Activated naive CD8-positive, alpha-beta T cell treated with anti-CD3 and anti-CD28 coated beads, Interleukin-2, amount 50 U/mL, for 16 hours (primary cell): ENCODE measurements around the gene BTBD9.
A peak's percentile ranks its signal among the peaks of the same experiment; 100 is the strongest.
"Not testable (repeated sequence)": the region's sequence is repeated elsewhere in the genome, so short reads cannot be mapped to it uniquely, and the experiment has no call there.

Source experiments
- DNase-seq: peaks from one replicate; pipeline ENCODE4 v3.0.0-alpha.2; 2020; ENCODE audit warnings: low read depth, low spot score

BTBD9 gene

DNA sequence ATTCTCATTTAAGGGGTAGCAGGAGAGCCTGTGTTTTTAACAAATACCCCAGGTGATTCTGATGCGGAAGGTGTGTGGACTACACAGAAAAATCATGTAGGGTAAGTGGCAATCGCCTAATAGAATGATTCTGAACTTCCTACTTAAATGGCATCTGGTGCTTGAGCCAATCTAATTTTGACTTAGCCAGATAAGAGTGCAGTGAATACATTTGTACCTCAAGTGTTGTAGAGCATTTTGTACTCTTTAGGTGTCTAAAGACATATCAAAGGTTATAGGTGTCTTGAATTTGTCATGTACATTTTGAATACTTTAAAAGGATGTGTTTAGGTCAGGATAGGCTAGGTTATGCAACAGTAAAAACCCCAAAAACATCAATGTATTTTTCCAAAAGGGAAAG lies 10.0 kb upstream of the BTBD9 start:
- DNase-seq: no peak

DNA sequence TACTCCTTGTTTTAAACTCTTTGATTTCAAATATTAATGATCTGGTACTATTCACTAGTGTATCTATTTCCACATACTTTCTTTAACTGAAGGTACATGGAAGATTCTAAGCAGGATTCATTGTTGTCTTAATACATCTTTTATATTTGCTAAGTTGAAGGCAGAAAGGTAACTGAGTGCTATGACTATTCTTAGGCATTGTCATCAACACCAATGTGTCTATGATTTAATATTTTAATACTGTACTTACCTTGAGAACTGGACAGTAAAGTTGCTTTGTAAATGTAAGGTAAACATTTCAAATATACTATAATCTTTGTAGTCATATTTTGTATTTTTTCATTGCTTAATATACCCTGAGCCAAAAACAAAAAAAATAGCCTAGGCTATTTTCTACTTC lies 8.9 kb upstream of the BTBD9 start:
- no peak for DNase-seq

DNA sequence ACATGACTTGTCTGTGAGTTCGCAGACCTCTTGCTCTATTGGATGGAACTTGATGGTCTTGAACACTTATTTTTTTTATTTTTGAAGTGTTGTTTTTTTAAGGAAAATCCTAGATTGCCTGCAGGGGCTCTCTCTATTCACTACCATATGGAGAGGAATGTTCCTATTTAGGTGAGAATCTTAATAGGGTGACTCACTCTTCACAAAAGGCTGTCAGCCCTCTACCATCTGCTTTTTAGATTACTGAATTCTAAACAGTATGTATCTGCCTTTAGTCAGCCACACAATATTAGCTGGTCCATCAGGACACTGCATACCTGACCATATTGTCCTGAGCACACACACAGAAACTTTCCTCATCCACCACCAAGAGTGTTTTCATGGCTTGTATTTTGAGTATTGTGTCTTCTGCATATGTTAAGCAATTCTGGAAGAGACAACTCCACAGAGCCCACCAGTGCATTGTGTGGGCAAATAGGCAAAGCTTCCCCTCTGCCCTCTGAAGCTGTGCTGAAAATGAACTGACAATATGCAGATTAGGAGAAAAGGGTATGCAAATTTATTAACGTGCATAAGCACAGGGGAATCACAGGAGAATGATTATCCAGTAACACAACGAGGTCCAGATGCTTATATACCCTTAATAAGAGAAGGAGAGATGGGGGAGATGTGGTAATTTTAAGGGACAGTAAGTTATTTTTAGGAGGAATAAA lies 6.6 kb upstream of the BTBD9 start:
- DNase-seq: no peak

DNA sequence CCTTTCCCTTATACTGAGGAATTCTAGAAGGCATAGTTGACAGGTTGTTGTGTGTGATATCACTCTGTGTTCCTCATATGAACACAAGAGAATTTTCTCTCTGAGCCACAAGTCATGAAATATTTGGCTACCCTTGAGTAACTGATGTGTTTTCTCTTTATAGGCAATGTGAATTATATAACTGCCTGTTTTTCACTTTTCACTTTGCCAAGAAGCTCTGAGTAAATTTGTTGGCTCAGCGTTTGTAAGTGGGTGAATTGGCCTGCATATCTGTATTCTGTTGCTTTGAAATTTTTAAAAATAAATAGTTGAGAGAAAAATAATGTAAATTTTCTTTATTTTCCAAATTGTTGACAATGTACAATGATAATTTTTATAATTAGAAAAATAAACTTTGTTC lies 5.2 kb upstream of the BTBD9 start:
- no peak for DNase-seq

DNA sequence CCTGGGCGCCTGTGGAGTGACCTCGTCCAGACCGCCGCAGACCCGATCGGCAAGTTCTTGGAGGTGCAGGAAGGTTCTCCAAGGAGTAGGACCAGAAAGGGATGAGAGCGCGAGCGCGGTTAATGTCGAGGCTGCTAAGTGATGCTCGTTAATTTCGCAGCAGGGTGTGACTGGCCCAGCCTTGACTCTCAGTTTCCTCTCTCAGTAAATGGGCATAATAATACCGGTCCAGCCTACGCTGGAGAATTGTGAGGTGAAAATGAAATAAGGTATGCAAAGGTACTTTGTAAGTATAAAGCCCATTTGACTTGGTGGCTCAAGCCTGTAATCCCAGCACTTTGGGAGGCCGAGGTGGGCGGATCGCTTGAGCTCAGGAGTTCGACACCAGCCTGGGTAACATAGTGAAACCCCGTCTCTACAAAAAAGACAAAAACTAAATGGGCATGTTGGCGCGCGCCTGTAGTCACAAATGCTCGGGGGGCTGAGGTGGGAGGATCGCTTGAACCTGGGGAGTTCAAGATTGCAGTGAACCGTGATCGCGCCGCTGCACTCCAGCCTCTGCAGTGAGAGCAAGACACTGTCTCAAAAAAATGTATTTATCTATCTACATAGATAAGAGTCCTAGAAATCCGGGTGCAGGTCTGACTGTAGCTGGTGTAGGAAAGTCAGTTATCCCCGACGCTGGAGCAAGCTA lies 634 bp upstream of the BTBD9 start:
- DNase-seq: no peak

DNA sequence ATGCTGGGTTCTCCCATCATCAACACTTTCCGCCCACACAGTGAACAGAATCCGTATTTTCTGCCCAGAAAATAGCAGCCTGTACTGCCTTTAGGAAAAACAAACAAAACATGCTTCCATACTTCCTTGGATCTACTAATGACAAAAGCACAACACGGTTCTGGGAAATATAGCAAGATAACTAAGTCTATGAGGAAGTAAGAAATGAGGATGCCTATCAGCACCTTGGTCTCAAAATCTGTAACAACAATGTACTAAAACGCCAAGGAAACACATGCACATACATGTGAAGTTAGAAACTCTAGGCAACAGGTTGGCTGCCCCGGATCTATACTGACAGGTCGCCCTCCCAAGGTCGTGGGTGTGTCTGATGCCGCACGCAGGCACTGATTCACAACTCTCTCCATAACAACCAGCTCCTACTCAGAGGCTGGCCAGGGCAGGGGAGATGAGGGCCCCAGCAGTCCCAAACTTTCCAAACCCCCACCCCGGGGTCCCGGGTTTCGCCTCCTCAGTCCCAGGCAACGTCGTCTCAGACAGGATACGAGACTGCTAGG lies 710 bp downstream of the BTBD9 start:
- peak; percentile 19 for DNase-seq

DNA sequence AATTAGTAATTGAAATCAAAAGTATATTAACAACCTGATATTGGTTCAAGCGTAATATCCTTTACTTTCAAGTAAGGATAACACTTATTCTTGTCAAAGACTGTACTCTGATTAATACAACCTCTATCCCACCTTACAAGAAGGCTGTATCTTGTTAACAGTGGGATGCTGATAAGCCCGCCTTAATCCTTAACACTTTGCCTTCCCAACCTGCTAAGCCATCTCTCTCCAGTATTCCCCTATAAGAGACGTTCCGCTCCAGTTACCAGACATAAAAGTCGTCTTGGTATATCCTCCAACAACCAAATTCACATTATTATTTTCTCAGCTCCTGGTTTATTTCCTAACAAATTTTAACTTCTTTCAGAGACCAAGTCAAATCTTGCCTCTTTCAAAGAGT lies 2.0 kb downstream of the BTBD9 start:
- no peak for DNase-seq

DNA sequence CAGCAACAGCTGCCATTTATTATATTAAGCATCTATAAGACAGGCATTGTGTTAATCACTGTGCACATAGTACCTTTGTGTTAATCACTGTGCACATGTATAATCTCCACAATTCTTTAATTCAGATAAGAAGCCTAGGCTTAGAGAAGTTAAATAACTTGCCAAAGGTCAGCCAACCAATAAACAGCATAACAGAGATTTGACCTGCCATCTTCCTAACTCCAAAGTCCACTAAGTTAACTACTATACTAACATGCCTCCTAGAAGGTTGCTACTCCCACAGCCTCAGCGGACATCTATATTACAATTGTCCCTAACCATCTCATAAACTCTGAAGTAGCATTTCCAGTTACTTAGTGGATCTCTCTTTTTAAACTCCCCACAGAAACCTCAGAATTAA lies 3.7 kb downstream of the BTBD9 start:
- DNase-seq: no peak

DNA sequence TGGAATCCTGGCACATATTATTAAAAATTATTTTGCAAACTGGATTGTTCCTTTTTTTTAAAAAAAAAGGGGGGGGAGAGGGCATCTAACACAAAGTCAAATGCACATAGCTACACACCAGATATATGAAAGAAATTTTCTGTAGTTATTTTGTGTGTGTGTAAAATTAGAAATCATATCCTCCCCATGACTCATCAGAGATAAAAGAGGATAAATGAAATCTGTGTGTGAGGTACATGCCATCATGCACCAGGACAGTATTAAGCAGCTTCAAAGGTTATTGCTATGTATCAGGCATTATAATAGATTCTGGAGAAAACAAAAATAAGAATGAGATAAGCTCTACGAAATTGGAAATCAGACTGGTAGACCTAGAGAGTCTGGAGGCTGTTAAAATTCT lies 5.2 kb downstream of the BTBD9 start:
- DNase-seq: no peak

DNA sequence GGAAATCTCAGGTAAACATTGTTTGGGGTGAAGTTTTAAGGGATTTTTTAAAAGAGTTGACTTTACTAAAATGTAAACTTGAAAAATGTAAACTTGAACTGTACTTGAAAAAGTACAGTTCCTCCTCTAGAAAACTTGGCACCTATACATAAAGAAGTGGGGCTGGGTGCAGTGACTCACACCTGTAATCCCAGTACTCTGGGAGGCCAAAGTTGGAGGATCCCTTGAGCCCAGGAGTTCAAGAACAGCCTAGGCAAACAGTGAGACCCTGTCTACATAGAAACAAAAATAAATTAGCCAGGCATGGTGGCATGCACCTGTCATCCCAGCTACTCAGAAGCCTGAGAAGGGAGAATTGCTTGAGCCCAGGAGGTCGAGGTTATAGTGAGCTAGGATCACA lies 7.2 kb downstream of the BTBD9 start:
- no peak for DNase-seq

DNA sequence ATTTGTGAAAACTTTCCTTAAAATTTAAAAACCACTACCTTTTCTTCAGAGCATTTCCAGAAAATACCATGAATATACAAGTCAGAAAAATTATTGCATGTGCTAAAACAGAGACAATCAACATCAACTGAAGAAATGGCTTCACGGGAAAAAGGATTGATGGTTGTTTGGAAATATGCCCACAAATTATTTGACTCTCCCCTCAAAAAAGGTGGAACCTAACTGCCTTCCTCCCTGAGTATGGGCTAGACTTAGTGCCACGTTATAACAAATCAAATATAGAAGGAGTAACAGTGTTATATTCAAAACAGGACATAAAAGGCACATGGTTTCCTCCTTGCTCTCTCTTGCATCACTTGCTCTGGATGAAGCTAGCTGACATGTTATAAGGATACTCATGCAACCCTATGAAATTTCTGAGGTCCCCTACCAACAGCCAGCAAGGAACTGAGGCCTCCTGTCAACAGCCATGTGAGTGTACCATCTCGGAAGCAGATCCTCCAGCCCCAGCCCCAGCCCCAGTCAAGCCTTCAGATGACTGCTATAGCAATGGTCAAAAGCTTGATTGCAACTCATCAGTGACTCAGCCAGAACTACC lies 8.4 kb downstream of the BTBD9 start:
- no peak for DNase-seq

DNA sequence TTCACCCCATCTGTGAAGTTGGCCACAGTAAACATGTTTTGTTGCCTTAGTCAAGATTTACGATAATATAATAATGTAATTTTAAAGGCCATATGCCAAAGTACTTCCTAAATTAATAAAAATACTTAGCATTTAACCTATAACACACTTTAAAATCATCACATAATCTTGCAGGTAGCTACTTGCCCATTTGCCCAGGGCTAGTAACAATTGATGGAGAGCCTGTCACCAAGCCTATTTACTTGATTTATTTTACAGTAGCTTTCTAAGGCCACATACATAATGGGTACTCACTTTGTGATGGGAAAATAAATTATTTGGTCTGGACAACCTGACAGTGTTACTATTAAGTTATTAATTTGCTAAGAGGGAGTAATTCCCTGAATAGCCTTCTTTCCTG lies 14.5 kb downstream of the BTBD9 start:
- no peak for DNase-seq

DNA sequence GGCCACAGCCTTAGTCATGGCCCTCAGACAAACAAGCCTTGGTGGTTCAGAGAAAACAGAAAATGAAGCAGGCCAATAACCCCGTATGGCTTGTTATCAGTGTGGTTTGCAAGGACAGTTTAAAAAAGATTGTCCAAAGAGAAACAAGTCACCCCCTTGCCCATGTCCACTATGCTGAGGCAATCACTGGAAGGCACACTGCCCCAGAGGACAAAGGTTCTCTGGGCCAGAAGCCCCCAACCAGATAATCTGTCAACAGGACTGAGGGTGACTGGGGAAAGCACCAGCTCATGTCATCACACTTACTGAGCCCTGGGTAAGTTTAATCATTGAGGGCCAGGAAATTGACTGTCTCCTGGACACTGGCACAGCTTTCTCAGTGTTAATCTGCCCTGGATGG lies 20.4 kb downstream of the BTBD9 start:
- DNase-seq: not testable (repeated sequence)

DNA sequence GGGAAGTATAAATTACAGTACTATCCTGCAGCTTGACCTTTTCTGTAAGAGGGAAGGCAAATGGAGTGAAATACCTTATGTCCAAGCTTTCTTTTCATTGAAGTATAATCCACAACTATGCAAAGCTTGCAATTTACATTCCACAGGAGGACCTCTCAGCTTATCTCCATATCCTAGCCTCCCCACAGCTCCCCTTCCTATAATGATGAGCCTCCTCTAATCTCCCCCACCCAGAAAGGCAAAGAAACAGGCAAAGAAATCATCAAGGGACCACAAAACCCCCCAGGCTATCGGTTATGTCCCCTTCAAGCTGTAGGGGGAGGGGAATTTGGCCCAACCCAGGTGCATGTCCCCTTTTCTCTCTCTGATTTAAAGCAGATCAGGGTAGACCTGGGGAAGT lies 21.4 kb downstream of the BTBD9 start:
- not testable (repeated sequence) for DNase-seq

DNA sequence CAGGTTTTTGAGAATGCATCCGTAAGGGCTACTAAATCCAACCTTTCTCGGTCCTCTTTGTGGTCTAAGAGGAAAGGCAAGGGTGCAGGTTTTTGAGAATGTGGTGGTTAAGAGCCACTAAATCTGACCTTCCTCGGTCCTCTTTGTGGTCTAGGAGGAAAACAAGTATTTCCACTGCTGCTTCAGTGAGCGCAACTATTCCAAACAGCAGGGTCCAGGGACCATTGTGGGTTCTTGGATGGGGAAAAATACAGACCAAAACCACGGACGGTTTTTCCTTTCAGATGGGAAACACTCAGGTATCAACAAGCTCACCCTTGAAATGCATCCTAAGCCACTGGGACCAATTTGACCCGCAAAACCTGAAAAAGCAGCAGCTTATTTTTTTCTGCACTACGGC lies 21.9 kb downstream of the BTBD9 start:
- DNase-seq: no peak

DNA sequence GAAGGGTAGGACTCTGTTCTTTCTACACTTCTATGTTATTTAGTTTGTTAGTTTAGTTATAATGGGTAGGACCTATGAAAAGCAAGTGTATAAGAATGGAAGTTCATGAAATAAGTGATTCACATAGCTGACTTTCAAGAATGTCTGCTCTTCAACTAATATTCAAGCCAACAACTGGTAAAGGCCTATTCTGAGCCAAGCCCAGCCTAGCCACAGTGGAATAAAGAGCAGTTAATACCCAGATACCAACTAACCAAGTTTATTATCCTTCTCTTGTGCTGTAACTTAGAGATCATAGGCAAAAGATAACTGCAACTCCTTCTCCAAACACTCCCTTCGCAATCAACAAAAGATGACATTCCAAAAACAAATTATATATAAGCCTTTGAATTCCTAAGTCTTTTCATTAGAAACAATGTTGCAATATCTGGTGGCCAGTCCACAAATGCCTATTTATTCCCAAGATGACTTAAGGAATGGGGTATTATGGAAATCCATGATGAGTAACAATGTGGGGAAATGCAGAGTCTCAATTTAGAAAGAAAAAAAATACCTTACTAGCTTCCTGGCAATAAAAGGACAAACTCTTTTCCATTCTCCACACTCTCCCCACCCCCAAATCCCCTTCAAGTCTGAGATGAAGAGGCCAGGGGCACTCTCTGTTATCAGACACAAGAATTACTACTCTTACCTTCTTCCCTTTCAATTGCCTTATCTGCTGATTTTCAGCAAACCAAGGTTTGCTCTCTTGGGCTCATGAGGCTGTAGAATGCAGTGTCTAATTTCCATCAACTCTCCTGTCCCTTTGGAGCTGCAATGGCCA lies 27.4 kb downstream of the BTBD9 start:
- no peak for DNase-seq

DNA sequence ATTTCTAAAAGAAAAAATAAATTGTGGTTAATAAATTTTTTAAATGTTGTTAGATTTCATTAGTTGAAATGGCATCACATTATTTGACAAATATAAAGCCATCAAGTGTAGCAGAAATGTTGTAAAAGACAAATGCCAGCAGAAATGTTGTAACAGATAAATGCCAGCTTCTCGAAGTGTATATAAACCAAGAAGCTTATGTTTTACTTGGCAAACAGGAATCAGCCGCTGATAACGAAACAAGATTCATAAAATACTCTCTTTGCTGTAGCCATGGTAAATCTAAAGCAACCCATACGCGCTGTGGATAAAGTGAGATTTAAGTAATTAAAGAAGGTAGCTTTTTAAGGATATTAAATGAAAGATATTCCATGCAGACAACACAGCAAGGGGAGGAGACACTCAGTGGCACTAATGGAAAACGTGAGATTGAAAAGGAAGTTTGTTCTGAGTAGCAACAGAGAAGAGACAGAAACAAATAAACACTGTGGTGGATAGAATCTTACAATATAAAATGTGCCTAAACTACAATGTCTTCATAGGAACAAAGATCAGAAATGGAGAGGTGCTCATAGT lies 29.6 kb downstream of the BTBD9 start:
- no peak for DNase-seq

DNA sequence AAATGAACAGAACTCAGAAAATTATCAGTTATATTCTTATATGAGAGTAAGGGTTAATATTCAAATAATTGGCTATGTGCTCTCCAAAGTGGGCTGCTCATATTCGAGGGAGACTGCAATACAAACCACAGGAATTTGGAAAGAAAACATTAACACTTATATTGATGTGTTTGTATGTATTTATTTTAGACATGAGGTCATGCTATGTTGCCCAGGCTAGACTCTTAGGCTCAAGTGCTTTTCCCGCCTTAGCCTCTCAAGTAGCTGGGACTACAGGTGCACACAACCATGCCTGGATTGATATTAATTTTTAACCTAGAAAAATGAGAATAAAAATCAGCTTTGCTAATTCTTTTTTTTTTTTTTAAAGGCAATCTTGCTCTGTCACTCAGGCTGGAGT lies 35.0 kb downstream of the BTBD9 start:
- no peak for DNase-seq

DNA sequence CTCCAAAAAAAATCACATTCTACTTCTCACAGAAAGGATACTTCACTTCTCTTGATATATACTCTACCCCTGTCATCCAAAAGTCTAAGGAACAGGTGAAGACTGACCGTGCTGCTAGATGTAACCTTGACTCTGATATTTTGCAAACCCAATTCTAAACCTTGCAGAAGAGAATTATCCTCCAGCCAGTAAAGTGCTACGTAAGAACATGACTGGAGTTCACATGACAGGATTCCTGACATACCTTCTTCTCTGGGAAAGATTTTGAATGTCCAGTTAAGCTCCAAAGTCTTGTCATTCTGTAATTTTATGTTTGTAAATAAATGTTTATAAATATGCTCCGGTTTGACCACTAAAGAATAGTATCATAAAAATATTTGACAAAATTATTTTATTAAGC lies 35.8 kb downstream of the BTBD9 start:
- no peak for DNase-seq

DNA sequence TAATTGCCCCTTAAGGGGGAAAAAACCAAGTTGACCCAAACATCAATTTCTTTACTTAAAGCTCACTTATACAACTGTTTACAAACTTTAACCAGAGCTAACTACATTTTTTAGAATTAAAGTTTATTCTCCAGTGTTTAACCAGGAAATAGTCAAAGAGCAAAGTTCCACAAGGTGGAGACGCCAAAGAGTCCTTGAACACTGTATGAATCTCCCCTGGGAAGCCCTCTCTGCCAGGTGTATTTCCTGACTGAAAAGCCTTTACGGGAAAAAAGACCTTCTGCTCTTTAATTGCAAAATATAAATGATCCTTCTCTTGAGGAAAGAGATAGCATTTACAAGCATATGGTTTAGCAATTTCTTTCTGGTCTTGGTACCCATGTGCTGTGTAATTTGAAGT lies 36.2 kb downstream of the BTBD9 start:
- DNase-seq: no peak

DNA sequence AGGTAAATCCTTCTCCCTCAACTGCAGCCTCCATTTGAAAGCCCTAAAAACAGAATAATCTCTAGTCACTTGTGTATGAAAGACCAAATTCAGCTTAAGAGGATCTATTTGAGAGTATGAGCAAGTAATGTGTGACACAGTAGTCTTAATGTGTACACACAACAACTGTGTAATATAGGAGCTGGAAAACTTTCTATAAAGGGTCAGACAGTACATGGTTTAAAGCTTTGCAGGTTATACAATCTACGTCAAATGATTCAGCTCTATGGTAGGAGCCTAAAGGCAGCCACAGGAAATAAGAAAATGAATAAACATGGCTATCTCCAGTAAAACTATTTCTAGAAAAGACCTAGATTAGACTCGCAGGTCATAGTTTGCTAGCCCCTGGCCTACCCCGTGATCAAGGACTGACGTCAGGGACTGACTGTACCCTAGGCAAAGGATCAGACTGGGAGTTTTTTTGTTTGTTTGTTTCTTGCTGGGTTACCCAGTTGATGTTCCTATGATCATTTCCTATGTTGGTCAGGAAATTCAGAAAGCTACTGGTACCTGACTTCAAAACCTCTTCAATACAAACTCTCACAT lies 39.7 kb downstream of the BTBD9 start:
- DNase-seq: no peak
